Stimulated activated CD4-positive, alpha-beta T cell treated with anti-CD3 and anti-CD28 coated beads, Interleukin-2, amount 100 ng/mL, for 24 hours (primary cell): Measurements from ENCODE around the gene SULT1A2.
"Not testable (repeated sequence)": the region's sequence is repeated elsewhere in the genome, so short reads cannot be mapped to it uniquely, and the experiment has no call there.

Source experiments
- DNase-seq, 2 donors: peaks; one replicate each; pipeline ENCODE4 v3.0.0-alpha.2; 2020

SULT1A2 gene

GRCh38 chr16:28554634-28555423 lies 42.0 kb downstream of the SULT1A2 start:
- no peak for DNase-seq

DNA sequence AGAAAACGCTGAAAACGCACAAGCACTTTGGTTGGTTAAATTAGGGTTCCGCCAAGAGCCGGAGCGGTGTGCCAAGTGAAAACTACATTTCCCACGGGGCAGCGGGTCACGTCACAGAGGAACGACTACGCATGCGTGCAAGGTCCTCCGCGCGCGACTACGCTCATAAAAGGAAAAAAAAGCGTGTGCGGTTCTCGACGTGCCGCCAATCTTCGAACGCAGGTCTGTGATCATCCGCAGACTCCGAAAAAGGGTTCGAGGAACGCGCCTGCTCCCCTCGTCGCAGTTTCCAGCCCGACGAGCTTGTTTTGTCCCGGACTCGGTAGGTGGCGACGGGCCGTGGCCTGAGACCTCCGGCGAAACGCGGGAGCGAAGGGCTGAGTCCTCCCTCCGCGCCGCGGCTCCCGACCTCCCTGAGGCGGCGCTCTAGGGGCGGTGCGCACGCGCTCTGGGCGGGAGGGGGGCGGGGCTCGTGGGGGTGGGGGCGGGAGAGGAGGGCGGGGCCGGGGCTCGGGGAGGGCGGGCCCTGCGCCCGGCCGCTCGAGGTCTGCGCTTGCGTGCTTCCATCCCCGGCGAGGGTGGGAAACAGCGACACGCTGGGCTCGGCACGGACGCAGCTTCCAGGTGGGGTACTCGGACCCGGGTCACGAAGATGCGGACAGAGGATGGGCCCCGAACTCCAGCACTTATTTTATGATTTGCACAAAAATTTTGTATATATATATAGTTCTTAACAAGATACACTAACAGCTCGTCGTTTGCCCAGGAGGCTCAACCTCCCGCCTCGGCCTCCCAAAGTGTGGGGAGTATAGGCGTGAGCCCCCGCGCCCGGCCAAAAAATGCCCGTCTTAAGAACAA lies 42.8 kb downstream of the SULT1A2 start, which contains the start of gene SGF29:
Gene SGF29 (plus strand): TSS at position 145 of the 858 bp plus-strand sequence. CDS start 27,150 bp downstream, outside the sequence.
- DNase-seq, result peak; percentile 92 to 93

DNA sequence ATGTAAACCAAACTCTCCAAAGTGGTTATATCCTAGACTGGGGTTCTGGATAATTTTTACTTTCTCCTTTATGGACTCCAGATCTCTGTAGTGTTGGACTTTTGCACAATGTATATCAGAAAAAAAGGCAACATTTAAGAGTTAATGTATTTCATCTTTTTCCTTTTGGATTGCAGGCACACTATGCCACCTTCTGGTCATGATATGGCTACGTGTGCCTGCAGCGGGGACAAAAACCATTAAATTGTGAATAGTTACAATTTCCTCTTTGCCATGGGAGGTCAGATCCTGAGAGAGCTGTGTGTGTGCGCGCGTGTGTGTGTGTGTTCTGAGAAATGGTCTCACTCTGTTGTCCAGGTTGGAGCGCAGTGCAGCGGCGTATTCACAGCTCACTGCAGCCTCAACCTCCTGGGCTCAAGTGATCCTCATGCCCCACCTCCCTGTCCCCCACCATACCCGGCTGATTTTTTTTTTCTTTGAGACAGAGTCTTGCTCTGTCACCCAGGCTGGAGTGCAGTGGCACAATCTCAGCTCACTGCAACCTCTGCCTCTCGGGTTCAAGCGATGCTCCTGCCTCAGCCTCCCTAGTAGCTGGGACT lies 47.5 kb downstream of the SULT1A2 start:
- DNase-seq, result no peak

DNA sequence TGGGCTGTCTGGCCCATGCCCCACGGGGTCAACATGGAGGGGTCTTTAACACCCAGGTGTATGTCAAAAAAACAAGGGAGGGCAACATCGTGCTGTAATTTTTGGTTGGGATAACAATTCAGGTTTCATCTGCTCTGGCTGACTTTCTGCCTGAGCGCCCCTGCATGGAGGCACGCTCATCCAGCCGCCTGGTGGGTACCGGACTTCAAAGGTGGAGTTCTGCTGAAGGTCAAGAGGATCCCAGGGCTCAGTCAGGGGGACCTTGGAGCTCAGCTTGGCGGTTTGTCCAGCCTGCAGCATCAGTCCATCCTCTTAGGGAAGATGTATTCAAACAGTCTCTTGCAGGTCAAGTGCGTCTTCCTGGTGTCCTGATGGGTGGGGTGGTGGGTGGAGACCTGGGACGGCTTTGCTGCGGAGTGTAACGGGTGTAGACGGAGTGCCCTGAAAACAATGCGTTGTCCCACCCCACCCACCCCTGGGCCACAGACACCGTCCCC lies 48.5 kb downstream of the SULT1A2 start:
- no peak for DNase-seq

DNA sequence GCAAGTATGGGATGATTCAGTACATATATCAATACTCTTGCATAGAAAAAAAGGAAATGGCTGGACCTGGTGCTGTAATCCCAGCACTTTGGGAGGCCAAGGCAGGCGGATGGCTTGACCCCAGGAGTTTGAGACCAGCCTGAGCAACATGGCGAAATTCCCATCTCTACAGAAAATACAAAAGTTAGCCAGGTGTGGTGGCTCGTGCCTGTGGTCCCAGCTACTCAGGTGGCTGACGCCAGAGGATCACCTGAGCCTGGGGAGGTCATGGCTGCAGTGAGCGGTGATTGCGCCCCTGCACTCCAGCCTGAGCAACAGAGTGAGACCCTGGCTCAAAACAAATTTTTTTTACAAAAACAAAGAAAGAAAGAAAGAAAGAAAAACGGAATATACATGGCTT lies 50.2 kb downstream of the SULT1A2 start:
- DNase-seq, result no peak

DNA sequence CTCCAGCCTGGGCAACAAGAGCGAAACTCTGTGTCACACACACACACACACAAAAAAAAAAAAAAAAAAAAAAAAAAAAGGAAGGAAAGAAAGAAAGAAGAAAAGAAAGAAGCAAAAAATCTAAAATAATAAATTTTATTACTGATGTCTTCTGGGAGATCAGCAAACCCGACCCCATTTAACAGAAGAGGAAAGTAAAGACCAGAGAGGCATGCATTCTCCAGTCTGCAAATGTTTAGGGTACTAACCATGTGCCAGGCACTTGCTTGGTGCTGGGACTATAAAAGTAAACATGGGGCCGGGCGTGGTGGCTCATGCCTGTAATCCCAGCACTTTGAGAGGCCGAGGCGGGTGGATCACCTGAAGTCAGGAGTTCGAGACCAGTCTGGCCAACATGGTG lies 50.9 kb downstream of the SULT1A2 start:
- DNase-seq, result not testable (repeated sequence)

- DNase-seq, result no peak
Measured at GRCh38 chr16:28544998-28545397, 51.9 kb downstream of the SULT1A2 start.

- DNase-seq, result no peak
Measured at GRCh38 chr16:28543072-28543471, 53.8 kb downstream of the SULT1A2 start.

DNA sequence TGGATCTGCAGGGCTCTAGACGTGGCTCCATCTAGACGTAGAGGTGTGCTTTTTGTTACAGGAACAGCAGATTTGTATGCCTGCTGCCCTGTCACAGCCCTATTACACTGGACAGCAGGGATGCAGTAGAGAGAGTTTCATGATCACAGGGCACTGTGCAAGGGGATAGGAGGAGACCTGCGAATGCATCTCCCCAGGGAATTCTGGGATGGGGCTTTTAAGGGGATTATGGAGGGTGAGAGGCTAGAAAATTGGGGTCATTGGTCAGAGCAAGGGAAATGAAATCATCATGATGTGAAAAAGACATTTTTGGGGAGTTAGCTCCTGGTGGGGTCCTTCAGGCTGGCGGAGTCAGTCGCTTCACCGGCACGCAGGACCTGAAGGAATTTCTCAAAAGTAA lies 54.2 kb downstream of the SULT1A2 start:
- no peak for DNase-seq
